ENCODE measurements around the gene EIF3L.

- no peak for TF ChIP-seq EZH2 (IDR thresholded peaks at IDR 0.05; ENCODE audit: borderline replicate concordance, low read depth, low read length, severe bottlenecking)
- TF ChIP-seq CTCF (IDR thresholded peaks at IDR 0.05; ENCODE audit: borderline replicate concordance, extremely low read depth, low read length, poor library complexity, severe bottlenecking): no peak
Observed at GRCh38 chr22:37918580-37919270, 69.5 kb downstream of the EIF3L start.

All from DND-41 (cell line).